Mesothelial cell of epicardium (in vitro differentiated cells): Measurements from ENCODE around the gene PARP16. TPM values are rescaled to one million over a fixed set of nuclear protein-coding genes. Genes with fewer than 3 reads are reported as not detected.

Experiments
- DNase-seq, 2 experiments: peaks; one replicate each; pipeline ENCODE4 v3.0.0; 2021; ENCODE audit warnings: low spot score in 2 of 2; ENCODE audit not compliant: unreplicated experiment in 2 of 2
- H3K27ac Mint-ChIP-seq: 2 replicates; pipeline ENCODE4 v1.8.0; 2021; ENCODE audit warnings: mixed read lengths
- H3K27me3 Mint-ChIP-seq: 2 replicates; pipeline ENCODE4 v1.8.0; 2021; ENCODE audit warnings: low read depth, mixed read lengths
- H3K36me3 Mint-ChIP-seq: 2 replicates; pipeline ENCODE4 v1.8.0; 2021; ENCODE audit warnings: mixed read lengths
- H3K4me1 Mint-ChIP-seq: 2 replicates; pipeline ENCODE4 v1.8.0; 2021; ENCODE audit warnings: mixed read lengths
- H3K4me3 Mint-ChIP-seq: 2 replicates; pipeline ENCODE4 v1.8.0; 2021; ENCODE audit warnings: mild to moderate bottlenecking, moderate library complexity, mixed read lengths
- H3K9me3 Mint-ChIP-seq: 2 replicates; pipeline ENCODE4 v1.8.0; 2021; ENCODE audit warnings: mixed read lengths
- total RNA-seq: library from RNA; stranded (reverse); gene quantifications from 3 replicates; pipeline ENCODE4 v1.2.1, GENCODE V29; 2021
- TF ChIP-seq, protein P1 (sequence below): fragments of 200-600 bp; sonication (generic); IDR thresholded peaks from one replicate; pipeline ENCODE4 v1.5.0; 2021; ENCODE audit warnings: antibody characterized with exemption; ENCODE audit not compliant: unreplicated experiment

Gene PARP16
- total RNA-seq, 1 donor from 2014 or later = 17.7 TPM

DNA sequence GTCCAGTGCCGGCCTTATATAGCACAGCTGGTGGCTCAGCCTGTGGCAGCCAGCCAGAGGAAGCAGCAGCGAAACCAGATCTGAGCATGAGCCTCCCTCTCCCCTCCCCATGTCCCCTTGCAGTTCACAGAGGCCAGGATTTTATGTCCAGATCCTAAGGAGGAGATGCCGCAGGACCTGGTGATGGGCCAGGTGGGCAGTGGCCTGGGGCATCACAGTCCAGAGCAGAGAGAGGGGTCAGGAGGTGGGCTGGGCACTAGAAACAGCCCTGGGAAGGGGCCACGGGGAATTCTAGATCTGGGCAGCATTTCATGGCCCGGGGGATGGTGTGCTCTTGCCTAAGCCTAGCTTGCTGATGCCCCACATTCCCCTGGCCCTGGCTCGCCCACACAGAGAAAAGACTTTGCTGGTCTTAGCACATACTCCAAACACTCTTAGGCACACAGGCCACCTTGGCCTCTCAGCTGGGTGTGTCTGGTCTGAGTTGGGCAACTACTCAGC lies 75.2 kb downstream of the PARP16 start:
- no peak for DNase-seq
- no peaks in the 10 kb centered on the region for H3K9me3 Mint-ChIP-seq
- no peak overlapping the region for H3K4me3 Mint-ChIP-seq

DNA sequence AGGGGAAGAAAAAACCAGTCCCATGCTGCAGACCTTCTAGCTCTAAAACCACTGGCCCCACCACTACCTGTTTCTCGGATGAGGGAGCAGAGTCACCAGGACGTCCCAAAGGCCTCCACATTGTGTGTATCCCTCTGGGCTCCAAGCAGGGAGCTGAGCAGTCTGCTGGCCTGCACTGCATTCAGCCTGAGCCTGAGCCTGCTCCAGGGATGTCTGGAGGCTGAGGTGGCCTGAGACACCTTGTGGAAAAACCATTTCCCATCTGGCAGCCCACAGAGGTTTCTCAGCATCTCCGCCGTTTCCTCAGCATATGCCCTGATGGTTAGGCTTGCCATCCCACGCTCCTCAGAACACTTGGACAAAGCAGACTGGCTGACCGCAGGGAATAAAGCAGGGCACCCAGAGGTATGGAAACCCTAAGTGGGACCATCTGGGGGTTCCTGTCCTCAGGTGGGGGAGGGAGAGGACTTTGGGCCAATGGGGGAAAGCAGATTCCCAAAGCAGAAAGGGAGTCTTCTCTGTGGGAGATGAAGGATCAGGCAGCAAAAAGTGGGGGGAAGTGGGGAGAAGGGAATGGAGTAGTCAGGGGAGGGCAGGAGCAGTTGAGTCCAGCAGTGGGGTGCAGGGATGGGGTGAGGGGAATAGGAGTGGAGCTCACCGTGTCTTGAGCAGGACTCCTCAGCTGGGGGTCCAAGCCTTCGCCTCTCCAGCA lies 75.8 kb downstream of the PARP16 start, which contains the start of gene CILP:
TSS of gene CILP (minus strand) at position 704 of the 712 bp plus-strand sequence. CDS start 1,718 bp downstream, outside the sequence.
- Mint-ChIP-seq H3K9me3 (no peaks in the 10 kb centered on the region), H3K27ac (no peak within 1 kb of the TSS), H3K27me3 (no peaks in the 10 kb centered on the region), H3K4me3 (no peak within 1 kb of the TSS), H3K4me1 (peaks cover 31% of the 10 kb centered on the region), H3K36me3 (no peaks in the 10 kb centered on the region)
- DNase-seq = no peak
- TF ChIP-seq, protein P1, sequence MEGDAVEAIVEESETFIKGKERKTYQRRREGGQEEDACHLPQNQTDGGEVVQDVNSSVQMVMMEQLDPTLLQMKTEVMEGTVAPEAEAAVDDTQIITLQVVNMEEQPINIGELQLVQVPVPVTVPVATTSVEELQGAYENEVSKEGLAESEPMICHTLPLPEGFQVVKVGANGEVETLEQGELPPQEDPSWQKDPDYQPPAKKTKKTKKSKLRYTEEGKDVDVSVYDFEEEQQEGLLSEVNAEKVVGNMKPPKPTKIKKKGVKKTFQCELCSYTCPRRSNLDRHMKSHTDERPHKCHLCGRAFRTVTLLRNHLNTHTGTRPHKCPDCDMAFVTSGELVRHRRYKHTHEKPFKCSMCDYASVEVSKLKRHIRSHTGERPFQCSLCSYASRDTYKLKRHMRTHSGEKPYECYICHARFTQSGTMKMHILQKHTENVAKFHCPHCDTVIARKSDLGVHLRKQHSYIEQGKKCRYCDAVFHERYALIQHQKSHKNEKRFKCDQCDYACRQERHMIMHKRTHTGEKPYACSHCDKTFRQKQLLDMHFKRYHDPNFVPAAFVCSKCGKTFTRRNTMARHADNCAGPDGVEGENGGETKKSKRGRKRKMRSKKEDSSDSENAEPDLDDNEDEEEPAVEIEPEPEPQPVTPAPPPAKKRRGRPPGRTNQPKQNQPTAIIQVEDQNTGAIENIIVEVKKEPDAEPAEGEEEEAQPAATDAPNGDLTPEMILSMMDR = no peak

More for the DNA sequence above, 75.2 kb downstream of the PARP16 start:
- no peaks in the 10 kb centered on the region for H3K36me3 Mint-ChIP-seq
- peaks cover 31% of the 10 kb centered on the region for H3K4me1 Mint-ChIP-seq
- no peak overlapping the region for H3K27ac Mint-ChIP-seq
- no peaks in the 10 kb centered on the region for H3K27me3 Mint-ChIP-seq
- TF ChIP-seq, protein P1 = no peak

DNA sequence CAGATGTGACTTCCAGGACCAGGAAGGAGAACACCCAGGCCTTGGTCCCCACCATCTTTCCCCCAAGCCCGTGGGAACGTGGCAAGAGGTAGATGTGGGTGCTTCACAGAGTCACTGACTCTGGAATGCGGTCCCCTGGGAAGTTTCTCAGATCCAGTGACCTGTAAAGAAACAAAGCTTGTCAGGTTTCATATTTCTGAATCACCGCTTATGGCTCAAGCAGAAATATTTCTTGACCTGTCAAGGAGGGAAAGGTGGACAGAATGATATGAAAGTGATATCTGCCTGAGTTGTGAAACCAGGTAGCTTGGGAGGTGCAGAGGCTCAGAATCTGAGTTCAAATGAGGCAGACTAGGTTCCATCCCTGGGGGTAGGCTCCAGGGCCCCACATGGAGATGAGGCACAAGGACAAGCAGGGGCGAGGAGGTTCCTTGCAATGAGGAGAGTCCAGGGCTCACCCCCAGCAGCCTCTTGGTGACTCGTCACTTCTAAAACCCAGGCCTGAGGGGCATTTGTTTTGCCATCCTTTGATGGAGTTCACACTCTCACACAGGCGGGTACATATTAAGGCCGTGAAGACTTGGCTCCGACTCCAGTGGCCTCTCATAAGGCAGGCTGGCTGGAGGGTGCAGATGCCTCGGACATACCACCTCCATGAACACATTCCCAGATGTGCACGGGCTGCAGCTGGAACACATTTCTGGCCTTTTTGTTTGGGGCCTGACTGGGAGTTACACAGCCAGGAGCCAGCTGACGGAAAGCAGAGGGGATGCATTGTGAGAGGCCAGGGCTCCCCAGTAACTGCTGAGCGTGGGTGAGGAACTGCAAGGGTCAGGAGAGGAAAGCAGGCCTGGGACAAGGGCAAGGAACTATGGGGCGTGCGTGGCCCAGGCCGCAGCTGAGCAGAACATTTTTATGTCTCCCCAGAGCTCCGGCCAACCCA lies 76.7 kb downstream of the PARP16 start:
- H3K27ac Mint-ChIP-seq = peak overlapping the region; percentile 51
- TF ChIP-seq, protein P1 = no peak
- H3K36me3 Mint-ChIP-seq = no peaks in the 10 kb centered on the region
- no peaks in the 10 kb centered on the region for H3K9me3 Mint-ChIP-seq
- peaks cover 31% of the 10 kb centered on the region for H3K4me1 Mint-ChIP-seq
- H3K27me3 Mint-ChIP-seq = no peaks in the 10 kb centered on the region
- no peak overlapping the region for H3K4me3 Mint-ChIP-seq
- DNase-seq = no peak

DNA sequence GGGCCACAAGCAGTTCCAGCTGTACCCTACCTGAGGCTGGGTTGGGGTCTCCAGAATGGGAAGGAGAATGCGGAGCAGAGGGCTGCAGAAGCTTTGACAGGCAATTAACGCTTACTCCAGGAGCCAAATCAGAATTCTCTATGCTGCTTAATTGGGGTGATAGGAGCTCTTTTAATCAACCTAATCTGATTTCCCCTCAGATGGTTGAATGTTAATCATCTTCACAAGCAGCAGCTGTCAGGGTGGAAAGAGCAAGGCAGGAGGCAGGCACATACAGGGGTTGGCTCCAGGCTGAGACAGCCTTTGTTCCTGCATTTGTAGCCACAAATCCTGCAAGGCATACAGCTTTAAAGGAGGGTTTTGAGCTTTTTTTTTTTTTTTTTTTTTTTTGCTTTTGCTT lies 78.0 kb downstream of the PARP16 start:
- Mint-ChIP-seq H3K27ac (no peak overlapping the region), H3K27me3 (no peaks in the 10 kb centered on the region), H3K36me3 (no peaks in the 10 kb centered on the region), H3K4me3 (no peak overlapping the region), H3K9me3 (no peaks in the 10 kb centered on the region), H3K4me1 (peaks cover 31% of the 10 kb centered on the region)
- no peak for DNase-seq
- TF ChIP-seq, protein P1 = no peak

Other genes starting within 250 kb of the PARP16 start
- gene SLC51B, start 241.5 kb downstream of the PARP16 start, total RNA-seq = not detected in 3 replicates
- gene RASL12, start 218.9 kb downstream of the PARP16 start, total RNA-seq = 11.7 to 14.0 TPM (median 12.0 TPM) in 3 replicates
- 0.09 to 0.11 TPM in 2 of 3 replicates, not detected in the other for gene KBTBD13, start 210.1 kb downstream of the PARP16 start, total RNA-seq
- gene UBAP1L, start 171.7 kb downstream of the PARP16 start, total RNA-seq = 10.7 to 11.6 TPM (median 10.9 TPM) in 3 replicates
- gene PDCD7, start 153.1 kb downstream of the PARP16 start, total RNA-seq = 29.9 to 34.5 TPM (median 32.7 TPM) in 3 replicates
- 56.3 to 60.8 TPM (median 58.7 TPM) in 3 replicates for gene CLPX, start 101.5 kb downstream of the PARP16 start, total RNA-seq
- 0.95 to 1.3 TPM (median 1.2 TPM) in 3 replicates for gene CILP, start 75.4 kb downstream of the PARP16 start, total RNA-seq
- gene RNU5A-1, start 9.2 kb upstream of the PARP16 start, total RNA-seq = not detected in 3 replicates
- gene RNU5B-1, start 17.8 kb upstream of the PARP16 start, total RNA-seq = 16.2 to 27.9 TPM (median 19.7 TPM) in 3 replicates
- gene IGDCC3, start 91.1 kb upstream of the PARP16 start, total RNA-seq = 34.8 to 40.6 TPM (median 35.1 TPM) in 3 replicates
- 38.6 to 43.3 TPM (median 43.2 TPM) in 3 replicates for gene IGDCC4, start 136.1 kb upstream of the PARP16 start, total RNA-seq
- 27.4 to 31.6 TPM (median 31.5 TPM) in 3 replicates for gene DPP8, start 230.8 kb upstream of the PARP16 start, total RNA-seq
- 110 to 113 TPM (median 111 TPM) in 3 replicates for gene HACD3, start 243.6 kb upstream of the PARP16 start, total RNA-seq